Activated CD4-positive, CD25-positive, alpha-beta regulatory T cell treated with anti-CD3 and anti-CD28 coated beads, Interleukin-2, amount 50 U/mL, for 24 hours (primary cell): Measurements from ENCODE around the gene OLFM1.
"Not testable (repeated sequence)": the region's sequence is repeated elsewhere in the genome, so short reads cannot be mapped to it uniquely, and the experiment has no call there.

Experiments
- ATAC-seq, 2 donors: fragments of 150-1000 bp; cut with Tn5 transposase; one replicate each; pipeline ENCODE4 v1.10.0; 2021; ENCODE audit warnings: mild to moderate bottlenecking in 1 of 2, moderate library complexity in 1 of 2

Gene OLFM1

GRCh38 chr9:135060461-135061116, 26.9 kb upstream of the OLFM1 start:
- ATAC-seq: no peak

- no peak for ATAC-seq
Observed at GRCh38 chr9:135061441-135061840, 26.0 kb upstream of the OLFM1 start.

GRCh38 chr9:135062254-135062653, 25.2 kb upstream of the OLFM1 start:
- no peak for ATAC-seq

- ATAC-seq: not testable (repeated sequence)
Observed at GRCh38 chr9:135063466-135063865, 24.0 kb upstream of the OLFM1 start.

GRCh38 chr9:135063888-135064287, 23.6 kb upstream of the OLFM1 start:
- ATAC-seq: not testable (repeated sequence)

- no peak for ATAC-seq
Observed at GRCh38 chr9:135065151-135065550, 22.3 kb upstream of the OLFM1 start.

GRCh38 chr9:135065804-135066203, 21.7 kb upstream of the OLFM1 start:
- ATAC-seq: no peak

- ATAC-seq: no peak
Observed at GRCh38 chr9:135066291-135066690, 21.2 kb upstream of the OLFM1 start.

- no peak for ATAC-seq
Observed at GRCh38 chr9:135067096-135067710, 20.3 kb upstream of the OLFM1 start.

- no peak for ATAC-seq
Observed at GRCh38 chr9:135068776-135069415, 18.6 kb upstream of the OLFM1 start.

GRCh38 chr9:135069558-135070197, 17.8 kb upstream of the OLFM1 start:
- ATAC-seq: no peak

- ATAC-seq: no peak
Observed at GRCh38 chr9:135070198-135070951, 17.1 kb upstream of the OLFM1 start.

GRCh38 chr9:135070964-135071735, 16.3 kb upstream of the OLFM1 start:
- ATAC-seq: no peak

- no peak for ATAC-seq
Observed at GRCh38 chr9:135073081-135073740, 14.3 kb upstream of the OLFM1 start.

GRCh38 chr9:135073741-135074305, 13.6 kb upstream of the OLFM1 start:
- no peak for ATAC-seq

- no peak for ATAC-seq
Observed at GRCh38 chr9:135074354-135075233, 12.9 kb upstream of the OLFM1 start.

- ATAC-seq: no peak
Observed at GRCh38 chr9:135075234-135076142, 12.0 kb upstream of the OLFM1 start.

GRCh38 chr9:135076143-135076875, 11.2 kb upstream of the OLFM1 start:
- ATAC-seq: no peak
